NCI-H69 (cell line): ENCODE results near the gene PIK3IP1.

ENCODE experiments used
- DNase-seq: peaks from one replicate; lab custom pipeline; 2025; lab: John Stamatoyannopoulos, UW

PIK3IP1 gene

GRCh38 chr22:31278626-31279326, 13.5 kb downstream of the PIK3IP1 start:
- no peak for DNase-seq

- DNase-seq, result no peak
Measured at GRCh38 chr22:31278151-31278621, 14.1 kb downstream of the PIK3IP1 start.

GRCh38 chr22:31277741-31278140, 14.5 kb downstream of the PIK3IP1 start:
- no peak for DNase-seq

GRCh38 chr22:31276426-31277167, 15.7 kb downstream of the PIK3IP1 start:
- no peak for DNase-seq

- DNase-seq, result no peak
Measured at GRCh38 chr22:31275576-31275975, 16.7 kb downstream of the PIK3IP1 start.

GRCh38 chr22:31275018-31275417, 17.3 kb downstream of the PIK3IP1 start:
- DNase-seq, result no peak

GRCh38 chr22:31274017-31274416, 18.3 kb downstream of the PIK3IP1 start:
- no peak for DNase-seq

- DNase-seq, result peak; percentile 60
Measured at GRCh38 chr22:31272522-31273446, 19.5 kb downstream of the PIK3IP1 start.

- DNase-seq, result no peak
Measured at GRCh38 chr22:31271485-31271884, 20.8 kb downstream of the PIK3IP1 start.

GRCh38 chr22:31271026-31271425, 21.3 kb downstream of the PIK3IP1 start:
- no peak for DNase-seq

GRCh38 chr22:31269892-31270579, 22.3 kb downstream of the PIK3IP1 start:
- DNase-seq, result no peak

- DNase-seq, result no peak
Measured at GRCh38 chr22:31268281-31268680, 24.0 kb downstream of the PIK3IP1 start.

GRCh38 chr22:31263896-31264640, 28.2 kb downstream of the PIK3IP1 start:
- no peak for DNase-seq

- no peak for DNase-seq
Measured at GRCh38 chr22:31262312-31263133, 29.8 kb downstream of the PIK3IP1 start.

GRCh38 chr22:31260474-31260856, 31.8 kb downstream of the PIK3IP1 start:
- no peak for DNase-seq

GRCh38 chr22:31259798-31260473, 32.4 kb downstream of the PIK3IP1 start:
- DNase-seq, result no peak

GRCh38 chr22:31253949-31254348, 38.3 kb downstream of the PIK3IP1 start:
- DNase-seq, result peak; percentile 66

GRCh38 chr22:31250740-31251600, 41.3 kb downstream of the PIK3IP1 start:
- DNase-seq, result no peak
